GM21390 (cell line): Measurements from ENCODE around the gene SV2B.

Experiments used
- ATAC-seq: cut with Tn5 transposase; IDR thresholded peaks from one replicate; pipeline ENCODE4 v1.9.1; 2021; ENCODE audit not compliant: unreplicated experiment

Gene SV2B

GRCh38 chr15:91348752-91349500 is 248.9 kb downstream of the SV2B start:
- no peak for ATAC-seq
